Stimulated activated naive B cell treated with anti-CD40 and anti-IgM and Interleukin-4, amounts not matched to agents 10 μg/mL and 1 μg/mL and 100 μg/mL, for 72 hours (primary cell): ENCODE results near the gene ASB11.

Source experiments
- ATAC-seq, 2 donors: fragments of 150-1000 bp; cut with Tn5 transposase; replicated peaks; 2 replicates each; pipeline ENCODE4 v1.10.0; 2021; ENCODE audit warnings: moderate library complexity in 1 of 2
- DNase-seq: peaks from one replicate; pipeline ENCODE4 v3.0.0; 2021
- H3K27ac Mint-ChIP-seq: one replicate; pipeline ENCODE4 v1.8.0; 2022; ENCODE audit warnings: mild to moderate bottlenecking, mixed read lengths
- H3K27me3 Mint-ChIP-seq, 2 donors: one replicate each; pipeline ENCODE4 v1.8.0; 2022; ENCODE audit warnings: mixed read lengths in 2 of 2
- H3K36me3 Mint-ChIP-seq, 2 donors: one replicate each; pipeline ENCODE4 v1.8.0; 2022; ENCODE audit warnings: mixed read lengths in 2 of 2, mild to moderate bottlenecking in 1 of 2
- H3K4me1 Mint-ChIP-seq, 2 donors: one replicate each; pipeline ENCODE4 v1.8.0; 2022; ENCODE audit warnings: mixed read lengths in 2 of 2, mild to moderate bottlenecking in 1 of 2
- H3K4me3 Mint-ChIP-seq, 2 donors: one replicate each; pipeline ENCODE4 v1.8.0; 2022; ENCODE audit warnings: mild to moderate bottlenecking in 2 of 2, mixed read lengths in 2 of 2, moderate library complexity in 1 of 2
- H3K9me3 Mint-ChIP-seq, 2 donors: one replicate each; pipeline ENCODE4 v1.8.0; 2022; ENCODE audit warnings: mixed read lengths in 2 of 2, mild to moderate bottlenecking in 1 of 2

The ASB11 gene

GRCh38 chrX:15233416-15234015 is 81.9 kb downstream of the ASB11 start:
- peaks cover 6% of the 10 kb centered on the region in 2 donors for H3K27me3 Mint-ChIP-seq

More at GRCh38 chrX:15233416-15234015, 81.9 kb downstream of the ASB11 start:
- no peak for DNase-seq
- H3K9me3 Mint-ChIP-seq: no peaks in the 10 kb centered on the region
- H3K36me3 Mint-ChIP-seq: no peaks in the 10 kb centered on the region
- H3K27ac Mint-ChIP-seq: no peak overlapping the region
- no peak for ATAC-seq
- no peak overlapping the region for H3K4me3 Mint-ChIP-seq
- no peaks in the 10 kb centered on the region for H3K4me1 Mint-ChIP-seq
